HG03066 (cell line): Measurements from ENCODE around the gene ACOT7.
A peak's percentile ranks its signal among the peaks of the same experiment; 100 is the strongest.
"Not testable (repeated sequence)": the region's sequence is repeated elsewhere in the genome, so short reads cannot be mapped to it uniquely, and the experiment has no call there.

Source experiments
- ATAC-seq: cut with Tn5 transposase; IDR thresholded peaks from one replicate; pipeline ENCODE4 v1.9.1; 2021; ENCODE audit warnings: low read depth; ENCODE audit not compliant: unreplicated experiment

The ACOT7 gene

DNA sequence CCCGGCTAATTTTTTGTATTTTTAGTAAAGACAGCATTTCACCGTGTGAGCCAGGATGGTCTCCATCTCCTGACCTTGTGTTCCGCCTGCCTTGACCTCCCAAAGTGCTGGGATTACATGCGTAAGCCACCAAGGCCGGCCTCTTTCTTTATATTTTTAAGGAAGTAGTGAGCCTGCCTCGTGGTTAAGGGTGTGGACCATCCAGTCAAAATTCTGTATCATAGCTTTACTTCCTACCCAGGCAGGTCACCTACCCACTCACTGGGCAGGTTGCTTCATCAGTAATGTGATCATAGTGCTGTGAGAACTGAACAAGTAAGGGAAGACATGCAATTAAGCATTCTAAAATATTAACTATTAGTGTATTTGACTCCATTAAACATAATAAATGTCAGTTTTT, 8.1 kb upstream of the ACOT7 start:
- no peak for ATAC-seq

DNA sequence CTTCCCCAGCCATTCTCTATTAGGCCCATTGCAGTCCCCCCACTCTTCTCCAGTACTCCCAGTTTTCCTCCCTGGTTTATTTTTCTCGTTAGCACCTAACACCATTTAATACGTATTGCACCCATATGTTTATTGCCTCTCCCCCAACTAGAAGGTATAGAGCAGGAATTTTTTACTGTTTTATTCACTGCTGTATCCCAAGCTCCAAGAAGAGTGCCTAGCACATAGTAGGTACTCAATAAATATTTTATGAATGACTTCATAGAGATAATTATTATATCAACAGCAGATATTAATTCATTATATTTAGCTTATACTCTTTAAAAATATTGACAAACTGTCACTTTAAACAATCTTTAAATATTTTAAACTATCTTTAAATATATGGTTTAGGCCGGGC, 5.7 kb upstream of the ACOT7 start:
- no peak for ATAC-seq

DNA sequence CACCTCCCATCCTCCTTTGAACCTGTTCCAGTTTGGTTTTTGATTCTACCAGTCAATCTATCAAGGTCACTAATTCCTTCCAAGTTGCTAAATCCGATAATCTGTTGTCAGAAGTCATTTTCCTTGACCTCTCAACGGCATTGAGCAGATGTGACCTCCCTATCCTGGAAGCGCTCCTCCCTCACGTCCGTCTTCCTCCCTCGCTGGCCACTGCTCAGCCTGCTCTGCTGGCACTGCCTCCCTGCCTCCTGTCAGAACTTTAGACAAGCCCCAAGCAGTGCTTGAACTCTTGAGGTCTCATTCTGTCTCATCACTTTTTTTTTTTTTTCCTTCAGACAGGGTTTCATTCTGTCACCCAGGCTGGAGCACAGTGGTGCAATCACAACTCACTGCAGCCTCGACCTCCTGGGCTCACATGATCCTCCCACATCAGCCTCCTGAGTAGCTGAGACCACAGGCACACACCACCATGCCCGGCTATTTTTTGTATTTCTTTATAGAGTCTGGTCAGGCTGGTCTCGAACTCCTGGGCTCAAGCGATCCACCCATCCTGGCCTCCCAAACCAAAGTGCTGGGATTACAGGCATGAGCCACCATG, 4.4 kb upstream of the ACOT7 start:
- no peak for ATAC-seq

GRCh38 chr1:6396998-6397397, 3.4 kb upstream of the ACOT7 start:
- ATAC-seq, result no peak

DNA sequence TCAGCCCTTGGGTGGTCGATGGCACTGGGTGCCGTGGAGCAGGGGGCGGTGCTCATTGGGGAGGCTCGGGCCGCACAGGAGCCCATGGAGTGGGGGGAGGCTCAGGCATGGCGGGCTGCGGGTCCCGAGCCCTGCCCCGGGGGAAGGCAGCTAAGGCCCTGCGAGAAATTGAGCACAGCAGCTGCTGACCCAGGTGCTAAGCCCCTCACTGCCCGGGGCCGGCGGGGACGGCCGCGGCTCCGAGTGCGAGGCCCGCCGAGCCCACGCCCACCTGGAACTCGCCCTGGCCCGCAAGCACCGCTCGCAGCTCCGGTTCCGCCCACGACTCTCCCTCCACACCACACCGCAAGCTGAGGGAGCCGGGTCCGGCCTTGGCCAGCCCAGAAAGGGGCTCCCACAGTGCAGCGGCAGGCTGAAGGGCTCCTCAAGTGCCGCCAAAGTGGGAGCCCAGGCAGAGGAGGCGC, 2.2 kb upstream of the ACOT7 start:
- ATAC-seq, result not testable (repeated sequence)

DNA sequence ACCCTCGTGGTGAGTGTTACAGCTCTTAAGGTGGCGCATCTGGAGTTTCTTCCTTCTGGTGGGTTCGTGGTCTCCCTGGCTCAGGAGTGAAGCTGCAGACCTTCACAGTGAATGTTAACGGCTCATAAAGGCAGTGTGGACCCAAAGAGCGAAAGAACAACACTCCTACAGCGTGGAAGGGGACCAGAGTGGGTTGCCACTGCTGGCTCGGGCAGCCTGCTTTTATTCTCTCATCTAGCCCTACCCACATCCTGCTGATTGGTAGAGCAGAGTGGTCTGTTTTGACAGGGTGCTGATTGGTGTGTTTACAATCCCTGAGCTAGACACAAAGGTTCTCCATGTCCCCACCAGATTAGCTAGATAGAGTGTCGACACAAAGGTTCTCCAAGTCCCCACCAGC, 1.6 kb upstream of the ACOT7 start:
- not testable (repeated sequence) for ATAC-seq

DNA sequence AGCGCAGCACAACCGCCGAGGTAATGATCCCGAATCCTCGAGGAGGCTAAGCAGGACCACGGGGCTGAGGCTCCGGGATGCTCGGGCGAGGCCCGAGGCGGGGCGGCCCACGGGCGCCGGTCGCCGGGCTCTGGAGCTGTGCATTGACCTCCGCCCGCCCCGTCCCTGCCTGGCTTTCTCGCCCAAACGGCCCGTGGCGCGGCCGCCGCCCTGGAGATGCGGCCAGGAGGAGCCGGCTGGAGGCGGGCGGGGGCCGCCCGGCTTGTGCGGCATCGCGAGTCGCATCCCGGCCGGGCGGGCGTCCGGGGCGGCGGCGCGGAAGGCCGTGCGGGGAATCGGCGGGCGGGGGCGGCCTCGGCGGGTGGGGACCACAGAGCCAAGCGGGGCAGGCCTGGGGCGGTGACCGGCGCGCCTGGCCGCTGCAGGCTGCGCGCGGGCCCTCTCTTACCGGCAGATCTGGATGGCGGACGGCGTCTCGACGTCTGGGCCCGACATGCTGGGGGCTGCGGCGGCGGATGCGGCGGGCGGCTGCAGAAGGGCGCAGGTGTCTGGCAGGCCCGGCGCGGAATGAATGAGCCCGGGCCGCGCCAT, 663 bp downstream of the ACOT7 start:
- peak; percentile 2 for ATAC-seq

- no peak for ATAC-seq
These were observed 1.4 kb downstream of the ACOT7 start for GRCh38 chr1:6391951-6392808.

- ATAC-seq, result no peak
These were observed 3.6 kb downstream of the ACOT7 start for GRCh38 chr1:6389971-6390370.

GRCh38 chr1:6386371-6386949, 7.1 kb downstream of the ACOT7 start:
- ATAC-seq, result no peak

GRCh38 chr1:6385488-6386191, 7.9 kb downstream of the ACOT7 start:
- no peak for ATAC-seq

GRCh38 chr1:6384962-6385361, 8.6 kb downstream of the ACOT7 start:
- no peak for ATAC-seq

DNA sequence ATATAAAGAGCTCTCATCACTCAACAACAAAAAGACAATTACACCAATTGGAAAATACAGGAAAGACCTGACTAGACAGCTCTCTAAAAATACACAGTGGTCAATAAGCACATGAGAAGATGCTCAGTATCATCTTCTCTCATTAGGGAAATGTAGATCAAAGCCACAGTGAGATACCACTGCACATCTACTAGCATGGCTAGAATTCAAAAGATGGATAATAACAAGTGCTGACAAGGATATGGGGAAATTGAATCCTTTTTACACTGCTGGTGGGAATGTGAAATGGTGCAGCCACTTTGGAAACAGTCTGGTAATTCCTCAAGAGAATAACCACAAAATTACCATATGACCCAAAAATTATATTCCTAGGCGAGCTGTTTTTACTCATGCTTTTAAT, 9.4 kb downstream of the ACOT7 start:
- no peak for ATAC-seq

DNA sequence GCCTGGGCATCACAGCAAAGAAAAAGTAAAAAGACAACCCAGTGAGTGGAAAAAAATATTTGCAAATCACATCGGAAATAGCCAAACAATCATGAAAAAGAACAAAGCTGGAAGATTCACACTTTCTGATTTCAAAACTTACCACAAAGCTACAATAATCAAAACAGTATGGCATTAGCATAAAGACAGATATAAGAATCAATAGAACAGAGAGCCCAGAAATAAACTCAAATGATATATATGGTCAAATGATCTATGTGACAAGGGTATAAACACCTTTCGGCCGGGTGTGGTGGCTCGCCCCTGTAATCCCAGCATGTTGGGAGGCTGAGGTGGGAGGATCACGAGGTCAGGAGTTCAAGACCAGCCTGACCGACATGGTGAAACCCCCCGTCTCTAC, 13.5 kb downstream of the ACOT7 start:
- ATAC-seq, result no peak

- no peak for ATAC-seq
These were observed 15.3 kb downstream of the ACOT7 start for GRCh38 chr1:6378096-6378746.

- no peak for ATAC-seq
These were observed 19.4 kb downstream of the ACOT7 start for GRCh38 chr1:6373961-6374720.

DNA sequence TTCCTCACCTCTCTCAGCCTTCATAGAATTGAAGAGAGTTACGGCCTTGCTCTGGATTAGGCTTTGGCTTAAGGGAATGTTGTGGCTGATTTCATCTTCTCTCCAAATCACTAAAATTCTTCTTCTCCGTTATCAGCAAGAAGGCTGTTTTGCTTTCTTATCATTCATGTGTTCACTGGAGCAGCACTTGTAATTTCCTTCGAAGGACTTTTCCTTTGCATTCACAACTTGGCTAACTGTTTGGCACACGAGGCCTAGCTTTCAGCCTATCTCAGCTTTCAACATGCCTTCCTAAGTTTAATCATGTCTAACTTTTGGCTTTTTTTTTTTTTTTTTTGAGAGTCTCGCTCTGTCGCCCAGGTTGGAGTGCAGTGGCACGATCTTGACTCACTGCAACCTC, 21.3 kb downstream of the ACOT7 start:
- ATAC-seq, result not testable (repeated sequence)

DNA sequence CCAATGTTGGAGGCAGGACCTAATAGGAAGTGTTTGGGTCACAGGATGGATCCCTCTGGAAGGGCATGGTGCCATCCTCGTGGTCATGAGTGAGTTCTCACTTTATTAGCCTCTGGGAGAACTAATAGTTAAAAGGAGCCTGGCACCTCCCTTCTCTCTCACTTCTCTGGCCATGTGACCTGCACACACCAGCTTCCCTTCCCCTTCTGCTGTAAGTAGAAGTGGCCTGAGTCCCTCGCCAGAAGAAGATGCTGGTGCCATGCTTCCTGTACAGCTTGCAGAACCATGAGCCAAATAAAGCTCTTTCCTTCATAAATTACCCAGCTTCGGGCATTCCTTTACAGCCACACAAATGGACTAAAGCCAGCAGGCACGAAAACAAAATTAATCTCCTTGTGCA, 23.6 kb downstream of the ACOT7 start:
- ATAC-seq, result no peak

GRCh38 chr1:6367381-6368012, 26.1 kb downstream of the ACOT7 start:
- ATAC-seq, result no peak
